ENCODE data around the gene SORBS1.

Gene SORBS1

DNA sequence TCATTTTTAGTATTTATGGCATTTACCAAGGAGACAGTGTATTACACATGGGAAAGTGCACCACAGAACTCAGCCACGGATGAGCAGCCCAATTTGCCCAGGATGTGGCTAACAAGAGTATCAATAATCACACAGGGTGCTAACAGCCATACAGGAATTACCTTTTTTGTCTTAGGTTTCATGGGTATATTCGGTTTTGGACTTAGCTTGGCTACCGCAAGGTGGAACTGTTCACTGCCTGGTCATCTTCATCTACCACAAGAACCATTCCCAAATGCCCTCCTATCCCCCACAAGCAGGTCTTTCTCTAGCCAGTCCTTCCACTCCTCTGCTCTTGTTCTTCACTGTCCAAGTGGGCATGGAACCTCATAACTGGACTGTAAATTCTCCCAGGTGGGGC, 276.4 kb downstream of the SORBS1 start:
- no peak overlapping the region for H3K27ac Mint-ChIP-seq
- no peaks in the 10 kb centered on the region for H3K9me3 Mint-ChIP-seq
- no peak overlapping the region for H3K4me3 Mint-ChIP-seq

DNA sequence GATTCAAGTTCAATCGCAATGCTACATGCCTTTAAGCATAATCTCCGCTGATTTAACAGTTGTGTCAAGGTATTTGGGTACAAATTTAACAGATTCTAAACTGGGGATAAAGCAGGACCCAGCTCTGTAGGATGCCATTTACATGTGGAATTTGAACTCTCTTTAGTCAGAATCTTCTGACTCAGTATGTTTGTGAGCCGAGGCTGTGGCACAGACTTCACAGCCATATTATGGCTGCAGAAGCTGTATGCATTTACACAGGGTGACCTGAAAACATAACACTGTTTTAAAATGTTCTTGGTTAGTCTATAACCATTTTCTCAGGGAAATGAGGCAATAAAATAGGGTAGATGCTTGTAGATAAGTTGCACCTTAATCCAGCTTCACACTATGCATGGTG, 279.1 kb downstream of the SORBS1 start:
- H3K27ac Mint-ChIP-seq, result peak overlapping the region; percentile 22
- no peaks in the 10 kb centered on the region for H3K27me3 Mint-ChIP-seq
- no peaks in the 10 kb centered on the region for H3K36me3 Mint-ChIP-seq
- H3K4me3 Mint-ChIP-seq, result no peak overlapping the region
- H3K4me1 Mint-ChIP-seq, result peaks cover 47 to 83% of the 10 kb centered on the region in 2 donors
- ATAC-seq (replicated peaks) (no peak), DNase-seq (no peak)
- no peaks in the 10 kb centered on the region for H3K9me3 Mint-ChIP-seq

More for the DNA sequence above, 276.4 kb downstream of the SORBS1 start:
- Mint-ChIP-seq H3K27me3 (no peaks in the 10 kb centered on the region), H3K4me1 (peaks cover 52 to 83% of the 10 kb centered on the region in 2 donors), H3K36me3 (no peaks in the 10 kb centered on the region)
- no peak for DNase-seq
- ATAC-seq (replicated peaks), result no peak

DNA sequence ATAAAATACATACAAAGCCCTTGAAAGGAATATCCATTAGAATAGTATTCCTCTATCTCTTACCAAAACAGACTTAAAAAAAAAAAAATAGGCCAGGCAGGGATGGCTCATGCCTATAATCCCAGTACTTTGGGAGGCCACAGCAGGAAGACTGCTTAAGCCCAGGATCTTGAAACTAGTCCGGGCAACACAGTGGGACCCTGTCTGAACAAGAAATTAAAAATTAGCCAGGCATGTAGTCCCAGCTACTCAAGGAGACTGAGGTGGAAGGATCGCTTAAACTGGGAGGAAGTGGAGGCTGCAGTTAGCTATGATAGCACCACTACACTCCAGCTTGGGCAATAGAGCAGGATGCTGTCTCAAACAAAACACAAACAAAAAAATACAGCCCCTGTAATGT, 280.0 kb downstream of the SORBS1 start:
- H3K4me1 Mint-ChIP-seq, result peaks cover 45 to 82% of the 10 kb centered on the region in 2 donors
- H3K27me3 Mint-ChIP-seq, result no peaks in the 10 kb centered on the region
- DNase-seq (no peak), ATAC-seq (replicated peaks) (no peak)
- H3K9me3 Mint-ChIP-seq, result no peaks in the 10 kb centered on the region
- no peak overlapping the region for H3K27ac Mint-ChIP-seq
- H3K36me3 Mint-ChIP-seq, result no peaks in the 10 kb centered on the region
- no peak overlapping the region for H3K4me3 Mint-ChIP-seq

DNA sequence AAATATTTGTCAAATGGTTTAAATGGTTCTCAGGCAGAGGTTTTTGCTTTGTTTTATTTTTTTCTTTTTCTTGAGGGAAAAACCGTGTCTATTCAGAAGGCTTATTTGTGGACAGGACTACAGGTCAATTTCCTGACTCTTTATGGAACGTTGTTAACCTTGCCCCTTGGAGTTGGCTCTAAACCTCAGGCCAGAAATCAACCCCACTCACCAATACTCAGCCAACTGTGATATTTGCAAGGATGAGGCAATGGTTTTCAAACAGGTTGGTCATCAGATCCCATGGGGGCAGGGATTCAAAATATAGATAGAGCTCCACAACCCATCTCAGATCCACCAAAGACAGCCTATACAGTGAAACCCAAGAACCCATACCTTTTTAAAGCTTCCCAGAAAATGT, 280.5 kb downstream of the SORBS1 start:
- H3K4me1 Mint-ChIP-seq, result peaks cover 47 to 79% of the 10 kb centered on the region in 2 donors
- no peak overlapping the region for H3K27ac Mint-ChIP-seq
- no peak overlapping the region for H3K4me3 Mint-ChIP-seq
- no peaks in the 10 kb centered on the region for H3K9me3 Mint-ChIP-seq
- DNase-seq, result no peak
- no peak for ATAC-seq (replicated peaks)
- H3K27me3 Mint-ChIP-seq, result no peaks in the 10 kb centered on the region
- no peaks in the 10 kb centered on the region for H3K36me3 Mint-ChIP-seq

DNA sequence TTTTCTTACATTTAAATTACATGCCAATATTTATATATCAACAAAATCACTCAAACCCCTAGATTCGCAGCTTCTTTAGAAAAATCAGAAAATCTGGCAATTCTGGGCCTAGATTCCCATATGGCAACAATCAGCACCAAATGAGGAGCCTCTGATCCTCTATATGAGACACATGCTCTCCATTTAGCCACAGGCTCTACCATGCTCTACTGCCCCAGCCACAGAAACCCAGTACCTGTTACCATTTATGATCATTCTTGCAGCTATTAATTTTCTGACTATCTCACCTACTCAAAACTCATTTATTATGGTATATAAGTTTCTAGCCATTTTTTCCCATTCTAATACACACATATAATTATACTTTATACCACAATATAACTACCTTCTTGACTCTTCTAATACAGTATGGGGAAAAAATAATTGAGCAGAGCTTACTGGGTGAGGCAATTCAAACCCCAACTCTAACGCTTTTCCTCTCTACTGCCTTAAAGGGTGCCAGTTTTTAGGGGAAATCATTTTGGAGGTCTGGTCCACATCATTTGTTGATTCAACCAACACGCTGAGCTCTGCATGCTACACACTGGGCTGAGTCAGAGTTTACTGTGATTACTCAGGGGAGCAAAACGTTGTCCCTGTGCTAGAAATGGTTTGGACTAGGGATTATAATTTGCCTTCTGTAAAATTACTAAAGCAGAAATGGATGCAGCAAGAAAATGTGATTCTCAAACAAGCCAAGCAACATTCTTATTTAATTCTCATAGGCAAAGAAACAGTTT, 281.9 kb downstream of the SORBS1 start:
- peak overlapping the region; percentile 14 for H3K27ac Mint-ChIP-seq
- H3K4me1 Mint-ChIP-seq, result peaks cover 41 to 74% of the 10 kb centered on the region in 2 donors
- H3K9me3 Mint-ChIP-seq, result no peaks in the 10 kb centered on the region
- no peak overlapping the region for H3K4me3 Mint-ChIP-seq
- ATAC-seq (replicated peaks) (peak; percentile 31 to 61), DNase-seq (no peak)
- peaks cover 0 to 4% of the 10 kb centered on the region in 2 donors for H3K36me3 Mint-ChIP-seq
- no peaks in the 10 kb centered on the region for H3K27me3 Mint-ChIP-seq

DNA sequence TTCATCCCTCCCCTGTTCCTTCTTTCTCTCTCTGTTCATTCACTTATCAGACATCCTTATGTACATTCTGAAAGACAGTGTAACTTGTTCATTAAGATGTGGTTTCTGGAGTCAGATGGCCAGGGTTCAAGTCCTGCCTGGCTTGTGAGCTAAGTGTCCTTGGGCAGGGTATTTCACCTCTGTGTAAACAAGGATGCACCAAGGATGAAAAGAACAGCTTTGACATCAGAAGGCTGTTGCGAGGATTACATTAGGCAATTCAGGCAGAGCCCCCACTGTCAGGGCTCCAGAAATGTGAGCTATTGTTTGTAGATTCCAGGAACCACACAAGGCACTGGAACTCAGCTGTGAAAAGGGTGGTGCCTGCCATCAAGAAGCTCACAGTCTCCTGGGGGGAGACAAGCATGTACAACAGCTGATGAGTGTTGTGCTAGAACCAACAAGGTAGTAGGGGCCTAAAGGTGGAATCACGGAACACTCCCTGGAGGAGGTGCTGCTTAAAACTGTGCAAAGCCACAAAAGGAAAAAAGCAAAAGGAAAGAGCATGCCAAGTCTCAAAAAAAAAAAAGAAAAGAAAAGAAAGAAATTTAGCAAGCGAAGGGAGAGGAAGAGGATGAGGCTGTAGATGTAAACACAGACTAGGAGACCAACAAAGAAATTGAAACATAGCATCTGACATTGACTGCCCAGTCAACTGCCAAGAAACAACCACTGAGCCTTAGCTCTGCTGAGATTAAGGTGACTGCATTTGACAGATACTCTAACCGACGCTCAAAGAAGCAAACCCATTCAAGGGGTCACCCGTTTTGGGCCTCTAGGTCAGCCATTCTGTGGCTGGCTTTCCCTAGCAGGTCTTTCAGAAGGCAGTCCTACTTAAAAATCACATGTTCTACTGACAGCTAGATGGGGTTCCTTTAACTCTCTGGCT, 282.8 kb downstream of the SORBS1 start:
- Mint-ChIP-seq H3K36me3 (peaks cover 0 to 4% of the 10 kb centered on the region in 2 donors), H3K27me3 (no peaks in the 10 kb centered on the region), H3K4me3 (no peak overlapping the region), H3K4me1 (peaks cover 44 to 74% of the 10 kb centered on the region in 2 donors), H3K27ac (peak overlapping the region; percentile 14), H3K9me3 (no peaks in the 10 kb centered on the region)
- ATAC-seq (replicated peaks) (no peak), DNase-seq (no peak)

DNA sequence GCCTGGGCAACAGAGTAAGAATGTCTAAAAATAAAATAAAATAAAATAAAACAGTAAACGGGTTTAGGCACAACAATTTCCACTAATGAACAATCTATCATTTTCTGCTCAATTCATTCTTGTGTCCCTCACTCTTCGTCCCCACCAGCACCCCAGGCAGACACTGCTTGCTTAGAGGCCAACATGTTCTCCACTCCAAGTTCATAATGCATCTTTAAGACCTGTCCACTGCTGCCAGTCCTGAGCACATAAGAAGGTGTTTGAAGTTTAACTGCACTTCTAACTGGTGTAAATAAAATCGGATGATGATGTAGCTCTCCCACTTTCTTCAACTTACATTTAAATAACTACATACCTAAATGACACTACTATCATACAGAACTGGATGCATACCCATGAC, 283.6 kb downstream of the SORBS1 start:
- no peak overlapping the region for H3K4me3 Mint-ChIP-seq
- peaks cover 0 to 4% of the 10 kb centered on the region in 2 donors for H3K36me3 Mint-ChIP-seq
- no peak for DNase-seq
- H3K4me1 Mint-ChIP-seq, result peaks cover 43 to 71% of the 10 kb centered on the region in 2 donors
- no peak for ATAC-seq (replicated peaks)
- H3K9me3 Mint-ChIP-seq, result no peaks in the 10 kb centered on the region
- no peaks in the 10 kb centered on the region for H3K27me3 Mint-ChIP-seq
- no peak overlapping the region for H3K27ac Mint-ChIP-seq

DNA sequence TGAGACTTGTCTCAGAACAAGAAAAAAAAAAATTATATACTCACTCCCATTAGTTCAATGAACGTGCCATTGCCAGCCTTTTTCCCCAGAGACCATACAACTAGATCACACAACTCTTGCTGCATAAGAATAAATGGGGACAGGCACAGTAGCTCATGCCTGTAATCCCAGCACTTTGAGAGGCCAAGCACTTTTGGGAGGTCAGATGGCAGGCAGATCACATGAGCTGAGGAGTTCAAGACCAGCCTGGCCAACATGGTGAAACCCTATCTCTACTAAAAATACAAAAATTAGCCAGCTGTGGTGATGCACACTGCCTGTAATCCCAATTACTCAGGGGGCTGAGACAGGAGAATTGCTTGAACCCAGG, 284.0 kb downstream of the SORBS1 start:
- peaks cover 41 to 70% of the 10 kb centered on the region in 2 donors for H3K4me1 Mint-ChIP-seq
- ATAC-seq (replicated peaks), result no peak
- peaks cover 0 to 4% of the 10 kb centered on the region in 2 donors for H3K36me3 Mint-ChIP-seq
- no peak overlapping the region for H3K4me3 Mint-ChIP-seq
- no peaks in the 10 kb centered on the region for H3K9me3 Mint-ChIP-seq
- H3K27me3 Mint-ChIP-seq, result no peaks in the 10 kb centered on the region
- H3K27ac Mint-ChIP-seq, result no peak overlapping the region
- DNase-seq, result no peak

DNA sequence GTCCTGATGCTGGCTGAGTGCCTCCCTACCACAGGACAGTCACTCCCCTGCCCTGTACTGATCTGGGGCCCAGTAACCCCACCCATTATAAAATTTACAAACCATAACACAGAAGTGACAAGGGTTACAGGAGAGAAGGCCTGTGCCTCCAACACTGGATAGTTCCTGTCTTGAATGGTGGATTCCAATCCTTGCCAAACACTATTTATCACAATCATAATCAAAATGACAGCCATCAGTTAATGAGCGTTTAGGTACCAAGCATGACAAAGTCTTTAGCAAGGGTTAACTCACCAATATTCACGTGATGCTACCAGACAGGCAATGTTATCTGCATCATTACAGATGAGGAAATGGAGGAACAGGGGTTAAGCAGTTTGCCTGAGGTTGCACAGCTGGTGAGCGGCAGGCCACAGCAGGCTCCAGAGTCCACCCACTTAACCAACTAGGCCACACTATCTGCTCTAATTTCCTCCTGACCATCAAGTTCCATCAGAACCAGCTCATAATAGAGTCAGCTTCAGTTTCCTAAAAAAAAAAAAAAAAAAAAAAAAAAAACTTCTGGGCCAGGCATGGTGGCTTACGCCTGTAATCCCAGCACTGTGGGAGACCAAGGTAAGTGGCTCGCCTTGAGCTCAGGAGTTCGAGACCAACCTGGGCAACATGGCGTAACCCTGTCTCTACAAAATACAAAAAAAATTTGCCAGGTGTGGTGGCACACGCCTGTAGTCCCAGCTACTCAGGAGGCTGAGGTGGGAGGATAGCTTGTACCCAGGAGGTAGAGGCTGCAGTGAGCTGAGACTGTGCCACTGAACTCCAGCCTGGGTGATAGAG, 284.6 kb downstream of the SORBS1 start:
- H3K4me1 Mint-ChIP-seq, result peaks cover 40 to 65% of the 10 kb centered on the region in 2 donors
- H3K9me3 Mint-ChIP-seq, result no peaks in the 10 kb centered on the region
- ATAC-seq (replicated peaks), result peak; percentile 84 to 85
- DNase-seq, result no peak
- H3K27me3 Mint-ChIP-seq, result no peaks in the 10 kb centered on the region
- no peak overlapping the region for H3K4me3 Mint-ChIP-seq
- H3K27ac Mint-ChIP-seq, result peak overlapping the region; percentile 22
- H3K36me3 Mint-ChIP-seq, result peaks cover 0 to 4% of the 10 kb centered on the region in 2 donors

DNA sequence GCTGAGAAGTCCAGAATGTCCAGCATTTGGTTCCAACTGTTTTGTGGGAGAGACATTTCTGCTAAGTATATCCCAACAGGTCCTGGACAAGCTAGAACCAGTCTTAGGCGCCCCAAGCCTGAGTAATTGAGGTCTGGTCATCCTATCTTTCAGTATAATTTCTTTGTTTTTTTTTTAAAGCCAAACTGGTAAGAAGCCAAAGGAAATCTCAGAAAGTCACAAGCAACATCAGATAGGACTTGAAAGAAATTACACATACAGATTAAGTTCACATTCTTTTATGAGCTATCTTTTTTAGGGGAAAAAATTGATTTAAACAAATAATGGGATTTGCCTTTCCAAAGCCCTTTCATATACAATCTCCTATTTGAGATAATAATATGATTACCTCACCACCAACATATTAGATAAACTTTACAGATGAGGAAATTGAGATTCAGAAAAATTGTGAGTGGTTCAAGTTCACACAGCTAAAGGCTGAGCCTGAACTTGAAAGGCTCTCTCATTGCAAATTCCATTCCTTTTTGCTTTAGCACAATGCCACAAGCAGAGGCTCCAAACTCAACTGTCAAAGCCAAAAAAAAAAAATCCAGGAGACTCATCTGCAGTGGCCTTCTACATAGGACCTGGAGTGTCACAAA, 285.3 kb downstream of the SORBS1 start:
- Mint-ChIP-seq H3K4me3 (no peak overlapping the region), H3K36me3 (peaks cover 0 to 4% of the 10 kb centered on the region in 2 donors), H3K4me1 (peaks cover 36 to 60% of the 10 kb centered on the region in 2 donors), H3K9me3 (no peaks in the 10 kb centered on the region), H3K27me3 (no peaks in the 10 kb centered on the region), H3K27ac (peak overlapping the region; percentile 22)
- no peak for DNase-seq
- no peak for ATAC-seq (replicated peaks)

DNA sequence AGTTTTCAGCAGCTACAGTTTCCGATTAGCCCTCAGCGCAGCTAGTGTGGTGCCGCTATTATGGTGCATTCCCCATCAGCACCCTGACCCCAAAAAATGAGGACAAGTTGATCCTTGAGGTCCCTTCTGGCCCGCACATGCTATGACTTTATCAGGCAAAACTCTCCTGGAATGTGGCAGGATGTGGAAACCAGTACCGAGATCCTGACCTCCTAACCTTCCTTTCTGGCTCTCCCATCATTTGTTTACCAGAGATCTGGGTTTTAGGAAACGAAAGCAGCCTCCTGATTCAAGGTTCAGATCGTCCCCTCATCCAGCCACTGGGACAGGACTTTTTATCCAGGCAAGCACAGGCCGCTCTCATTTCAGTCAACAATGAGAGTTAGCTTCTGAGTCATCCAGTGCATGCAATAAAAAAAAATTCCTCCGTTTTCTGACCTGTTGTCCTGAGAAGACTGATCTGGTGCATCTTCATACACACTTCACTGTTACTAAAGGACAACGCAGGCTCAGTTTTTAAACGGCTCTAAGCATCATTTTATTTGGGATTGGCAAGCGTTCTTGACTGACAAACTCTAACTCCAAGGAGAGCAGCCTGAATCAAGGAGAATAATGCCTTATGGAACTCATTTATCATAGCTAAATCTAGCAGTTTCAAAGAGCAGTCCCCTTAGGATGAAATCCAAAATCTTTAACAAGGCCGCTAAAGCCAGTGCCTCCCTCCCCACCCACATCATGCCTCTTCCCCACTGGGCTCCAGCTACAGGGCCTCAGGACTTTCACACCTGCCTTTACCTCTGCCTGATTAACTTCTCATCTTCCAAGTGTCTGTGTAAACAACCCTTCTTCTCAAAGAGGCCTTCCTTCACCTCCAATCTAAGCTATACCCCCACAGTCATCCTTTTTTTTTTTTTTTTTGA, 287.5 kb downstream of the SORBS1 start:
- H3K36me3 Mint-ChIP-seq, result peaks cover 3 to 14% of the 10 kb centered on the region in 2 donors
- DNase-seq (no peak), ATAC-seq (replicated peaks) (no peak)
- no peak overlapping the region for H3K4me3 Mint-ChIP-seq
- H3K9me3 Mint-ChIP-seq, result no peaks in the 10 kb centered on the region
- H3K4me1 Mint-ChIP-seq, result peaks cover 31 to 43% of the 10 kb centered on the region in 2 donors
- no peak overlapping the region for H3K27ac Mint-ChIP-seq
- H3K27me3 Mint-ChIP-seq, result no peaks in the 10 kb centered on the region

DNA sequence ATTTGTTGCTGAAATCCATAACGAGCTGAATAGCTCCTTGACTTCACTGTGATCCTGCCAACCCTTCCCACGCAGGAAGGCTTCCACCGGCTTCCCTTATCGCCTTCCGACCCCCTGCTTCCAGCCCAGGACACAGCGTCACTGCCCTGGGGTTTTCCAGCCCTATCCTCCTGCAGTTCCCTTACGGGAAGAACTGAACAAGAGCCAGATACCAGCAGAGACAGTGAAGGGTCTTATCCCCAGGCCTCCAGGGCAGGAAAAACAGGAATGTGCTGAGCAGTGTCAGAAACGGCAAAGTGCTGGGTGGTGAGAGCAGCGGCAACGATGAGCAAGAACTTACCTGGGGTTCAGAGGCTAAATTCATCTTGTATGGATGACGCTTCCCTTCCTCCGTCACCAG, 292.7 kb downstream of the SORBS1 start:
- no peak for ATAC-seq (replicated peaks)
- no peak for DNase-seq
- Mint-ChIP-seq H3K27ac (peak overlapping the region; percentile 79), H3K9me3 (no peaks in the 10 kb centered on the region), H3K4me1 (peaks cover 24 to 28% of the 10 kb centered on the region in 2 donors), H3K36me3 (peaks cover 11 to 29% of the 10 kb centered on the region in 2 donors), H3K4me3 (no peak overlapping the region), H3K27me3 (no peaks in the 10 kb centered on the region)

DNA sequence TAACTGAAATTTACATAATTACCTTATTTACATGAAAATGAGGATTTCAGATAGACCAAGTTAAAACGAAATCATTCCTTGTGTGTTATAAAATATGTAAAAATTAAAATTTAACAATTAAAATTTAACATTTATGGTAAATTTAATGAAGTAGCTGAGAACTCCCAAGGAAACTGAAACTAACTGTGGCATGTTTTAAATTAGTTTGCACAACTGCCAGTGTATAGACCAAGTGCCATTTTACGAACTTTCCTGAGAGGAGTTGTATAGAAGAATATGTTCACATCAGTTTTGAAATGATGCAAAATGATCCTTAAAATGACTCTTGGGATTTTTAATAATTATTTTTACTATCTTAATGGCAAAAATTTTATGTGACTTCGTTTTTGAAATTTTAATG, 293.9 kb downstream of the SORBS1 start:
- Mint-ChIP-seq H3K4me3 (no peak overlapping the region), H3K36me3 (peaks cover 16 to 40% of the 10 kb centered on the region in 2 donors), H3K4me1 (peaks cover 25 to 36% of the 10 kb centered on the region in 2 donors), H3K27me3 (no peaks in the 10 kb centered on the region), H3K9me3 (no peaks in the 10 kb centered on the region), H3K27ac (no peak overlapping the region)
- ATAC-seq (replicated peaks) (no peak), DNase-seq (no peak)

Measured in stimulated activated naive B cell treated with anti-CD40 and anti-IgM and Interleukin-4, amounts not matched to agents 10 μg/mL and 1 μg/mL and 100 μg/mL, for 72 hours (primary cell).